Measurements from ENCODE around the gene PICALM. TPM values are rescaled to one million over a fixed set of nuclear protein-coding genes. Genes with fewer than 3 reads are reported as not detected.

The PICALM gene
- total and polyA plus RNA-seq, 2 of the 8 experiments (the other 6 are each of a cell fraction or from before 2014, with no cell fraction given): 69.4 to 71.3 TPM

GRCh38 chr11:86021377-86021776 lies 47.5 kb downstream of the PICALM start:
- Histone ChIP-seq H2BK12ac (ENCODE audit: low read depth, low read length) (no peak overlapping the region), H4K8ac (ENCODE audit: extremely low read depth, insufficient read depth, low read length) (no peak overlapping the region), H2AFZ (ENCODE audit: low read length) (no peak overlapping the region), H3K79me2 (ENCODE audit: control insufficient read depth in 1 of 2, insufficient read depth in 2 of 2, low read length in 2 of 2) (no peaks in the 10 kb centered on the region; a peak in 1 of 4 replicates), H4K91ac (replicated peaks; ENCODE audit: insufficient read length, low read length) (no peak overlapping the region), H3K23me2 (ENCODE audit: low read depth, low read length) (no peaks in the 10 kb centered on the region), H2BK5ac (ENCODE audit: low read depth, low read length) (no peak overlapping the region), H4K20me1 (replicated peaks in 1 of 2; ENCODE audit: control insufficient read depth in 1 of 2, insufficient read depth in 2 of 2, low read length in 2 of 2) (peaks cover 0 to 2% of the 10 kb centered on the region in 2 experiments), H2BK120ac (replicated peaks; ENCODE audit: low read depth, low read length) (no peak overlapping the region), H3K23ac (ENCODE audit: insufficient read length) (no peak overlapping the region), H3K4me1 (replicated peaks in 1 of 4; ENCODE audit: control insufficient read depth in 3 of 4, insufficient read depth in 4 of 4, low read length in 3 of 4) (no peaks in the 10 kb centered on the region), H3K9me3 (ENCODE audit: insufficient read depth in 2 of 2, low read depth in 1 of 2, low read length in 1 of 2) (no peaks in the 10 kb centered on the region), H3K4ac (replicated peaks; ENCODE audit: insufficient read length, low read depth, low read length) (no peak overlapping the region), H3K9ac (replicated peaks in 1 of 4; ENCODE audit: extremely low read depth in 1 of 4, low read depth in 3 of 4, low read length in 3 of 4) (no peak overlapping the region), H3K18ac (ENCODE audit: extremely low read depth, low read length) (no peak overlapping the region; the same call in 1 of the 2 replicates), H3K27ac (ENCODE audit: low read depth, low read length) (no peak overlapping the region), H3K36me3 (ENCODE audit: control insufficient read depth in 2 of 4, insufficient read depth in 4 of 4, low read length in 3 of 4) (peaks cover 0 to 16% (median 3%) of the 10 kb centered on the region in 4 experiments; a peak in 2 of 8 replicates), H2BK15ac (ENCODE audit: low read length) (no peak overlapping the region), H3K27me3 (replicated peaks in 1 of 4; ENCODE audit: control insufficient read depth in 3 of 4, extremely low read depth in 1 of 4, insufficient read depth in 3 of 4, low read length in 3 of 4) (no peaks in the 10 kb centered on the region), H4K5ac (ENCODE audit: insufficient read length, low read depth, low read length) (no peak overlapping the region), H3K4me3 (ENCODE audit: extremely low read depth in 1 of 4, insufficient read depth in 2 of 4, low read depth in 3 of 4, low read length in 4 of 4) (no peak overlapping the region), H2BK20ac (ENCODE audit: low read length) (no peak overlapping the region), H3K14ac (ENCODE audit: insufficient read length) (no peak overlapping the region), H3K56ac (replicated peaks; ENCODE audit: insufficient read length, low read depth, low read length) (no peak overlapping the region), H3K4me2 (ENCODE audit: insufficient read depth in 1 of 2, low read depth in 2 of 2, low read length in 2 of 2) (no peak overlapping the region), H2AK5ac (ENCODE audit: low read depth, low read length) (no peak overlapping the region), H3K79me1 (ENCODE audit: low read depth, low read length) (no peaks in the 10 kb centered on the region)
- 77% methylated on average over 3 of the region's 3 CpGs; no CpG with 5 or more reads in 1 of the 2 experiments for WGBS, 2 experiments (ENCODE audit: extremely low coverage in 1 of 2, insufficient coverage in 1 of 2, insufficient read length in 1 of 2, insufficient replicate concordance in 2 of 2, low coverage in 1 of 2, low lambda C conversion rate in 2 of 2, missing lambda C conversion rate in 1 of 2)
- DNase-seq (ENCODE audit: low read depth in 1 of 2, low spot score in 2 of 2) (no peak), FAIRE-seq (no peak)
- POLR2A ChIA-PET (ENCODE audit: partially characterized antibody): no interaction called here
- CTCF ChIA-PET (ENCODE audit: partially characterized antibody): interaction anchor here (1.0 to 2.3 kb wide), 2 partner anchors 9 to 172 kb away, joined by 3 to 8 read pairs; no protein-coding TSS in a partner anchor
- TF ChIP-seq SIN3A (conservative IDR thresholded peaks at IDR 0.05 in 1 of 2, IDR thresholded peaks at IDR 0.05 in 1 of 2; ENCODE audit: low read depth in 1 of 2, low read length in 2 of 2) (no peak), GTF2F1 (IDR thresholded peaks at IDR 0.05; ENCODE audit: borderline replicate concordance, low read depth, low read length) (no peak), POU5F1 (IDR thresholded peaks at IDR 0.05; ENCODE audit: low read depth, low read length) (no peak), BRCA1 (IDR thresholded peaks at IDR 0.05; ENCODE audit: low read depth, low read length) (no peak), SAP30 (IDR thresholded peaks at IDR 0.05; ENCODE audit: insufficient read depth, insufficient replicate concordance, low read length) (no peak), FOSL1 (IDR thresholded peaks at IDR 0.05; ENCODE audit: insufficient read depth, low read depth, low read length) (no peak), NANOG (IDR thresholded peaks at IDR 0.05; ENCODE audit: insufficient read depth, low read depth, low read length, poor library complexity, severe bottlenecking) (no peak), TEAD4 (IDR thresholded peaks at IDR 0.05; ENCODE audit: low read depth, low read length) (no peak), CBX8 (IDR thresholded peaks at IDR 0.05; ENCODE audit: borderline replicate concordance, low read depth, low read length) (no peak), E2F6 (IDR thresholded peaks at IDR 0.05) (no peak), ATF3 (IDR thresholded peaks at IDR 0.05; ENCODE audit: insufficient read depth, low read depth, low read length) (no peak), ZNF274 (IDR thresholded peaks at IDR 0.05; ENCODE audit: borderline replicate concordance, extremely low read depth, low read length) (no peak), CEBPB (IDR thresholded peaks at IDR 0.05; ENCODE audit: low read depth, low read length) (no peak)

Data from H1 (cell line).